Spleen (tissue), 7 donors: ENCODE measurements around the gene SCO1.

Source experiments
- CTCF ChIP-seq, 11 experiments: fragments of 200-600 bp in 7 of 11; fragments of 450-650 bp in 4 of 11; sonication (generic) in 4 of 11; IDR thresholded peaks in 8 of 11; conservative IDR thresholded peaks in 3 of 11; 1 replicate in 7 of 11; 2 replicates in 4 of 11; pipeline versions ENCODE4 v1.4.0 to v1.8.0; 2016 to 2021; ENCODE audit warnings: antibody characterized with exemption in 11 of 11, inconsistent platforms in 4 of 11, mild to moderate bottlenecking in 1 of 11
- POLR2A ChIP-seq, 3 donors: fragments of 450-650 bp; IDR thresholded peaks; one replicate each; pipeline ENCODE4 v1.5.1; 2017; ENCODE audit warnings: antibody characterized with exemption in 3 of 3, mild to moderate bottlenecking in 1 of 3
- POLR2AphosphoS5 ChIP-seq, 3 donors: sonication (generic); formaldehyde crosslinking; IDR thresholded peaks; one replicate each; pipeline ENCODE4 v1.5.1; 2017; ENCODE audit warnings: antibody characterized with exemption in 3 of 3
- donor health status: DM: no; HTN: no; CAD: no; lungs with moderate emphysema.
- donor health status: DM: no; HTN: no; CAD: no.
- donor health status: DM: no; HTN: no; CAD: no.

- TF ChIP-seq CTCF (IDR thresholded peaks at IDR 0.05 in 8 of 11, conservative IDR thresholded peaks at IDR 0.05 in 3 of 11) = no peak
- TF ChIP-seq POLR2A (IDR thresholded peaks at IDR 0.05) = no peak
- no peak for TF ChIP-seq POLR2AphosphoS5 (IDR thresholded peaks at IDR 0.05)
These were observed 37.9 kb upstream of the SCO1 start for GRCh38 chr17:10735251-10735650.
